Left lung (tissue), 14 donors: ENCODE results near the gene CLDN22. TPM values are rescaled to one million over a fixed set of nuclear protein-coding genes. Genes with fewer than 3 reads are reported as not detected.

Experiments used
- ATAC-seq: fragments of 200-7000 bp; cut with Tn5 transposase; one replicate; pipeline ENCODE4 v1.9.1; 2020; ENCODE audit warnings: moderate library complexity
- DNase-seq, 4 donors: peaks; one replicate each; pipeline ENCODE4 v3.0.0-alpha.2; 2013 to 2020
- H3K27ac ChIP-seq, 2 donors: fragments of 200-600 bp; sonication (generic) in 1 of 2; one replicate each; pipeline versions ENCODE4 v1.5.0 to v1.8.0; 2020 to 2021
- H3K27me3 ChIP-seq, 2 donors: fragments of 200-600 bp; sonication (generic) in 1 of 2; one replicate each; pipeline versions ENCODE4 v1.5.0 to v1.8.0; 2020 to 2021
- H3K36me3 ChIP-seq, 2 donors: fragments of 200-600 bp; sonication (generic) in 1 of 2; one replicate each; pipeline versions ENCODE4 v1.5.0 to v1.8.0; 2020 to 2021
- H3K4me1 ChIP-seq, 2 donors: fragments of 200-600 bp; one replicate each; pipeline ENCODE4 v1.8.0; 2021
- H3K4me3 ChIP-seq, 2 donors: fragments of 200-600 bp; sonication (generic) in 1 of 2; one replicate each; pipeline versions ENCODE4 v1.5.0 to v1.8.0; 2020 to 2021; ENCODE audit warnings: mild to moderate bottlenecking in 1 of 2
- H3K9me3 ChIP-seq, 2 donors: fragments of 200-600 bp; sonication (generic) in 1 of 2; one replicate each; pipeline versions ENCODE4 v1.5.0 to v1.8.0; 2020 to 2021
- CTCF ChIP-seq, 2 donors: fragments of 200-600 bp; sonication (generic) in 1 of 2; IDR thresholded peaks; one replicate each; pipeline versions ENCODE4 v1.5.0 to v1.8.0; 2021; ENCODE audit warnings: antibody characterized with exemption in 2 of 2
- intact Hi-C, 2 donors: fragments of 100-400 bp; cut with DNase I; formaldehyde crosslinking; loops; one replicate each; pipeline versions ENCODE4 v1.11.2 to v1.14.2; 2022
- long read RNA-seq, 12 donors: library from polyadenylated mRNA in 2 of 12; unstranded in 2 of 12; transcript quantifications; one replicate each; pipeline ENCODE4 v2.0.0 and lab custom pipeline, GENCODE V29; 2019 to 2026
- polyA plus RNA-seq, 6 donors: library from polyadenylated mRNA; unstranded; fragments of 120-200 nt; gene quantifications; one replicate each; pipeline ENCODE4 v1.2.1, GENCODE V29; 2013; ENCODE audit not compliant: insufficient read length in 6 of 6
- total RNA-seq, 2 donors: library from RNA; stranded (reverse); fragmentation: NEBNext Ultra II Directional; extraction: Animal tissue kit (Norgen Biotek cat#: 25700); gene quantifications; one replicate each; pipeline ENCODE4 v1.2.1, GENCODE V29; 2021
- donor health status: DM: no; HTN: yes; CAD: no.
- donor health status: DM: no; HTN: no; CAD: no.

CLDN22 gene
- total RNA-seq, result not detected
- polyA plus RNA-seq, result under 1 TPM in 5 of 6 donors, not detected in 1; 0.45 to 0.74 (median 0.60) TPM
- long read RNA-seq, donor 1, transcript CLDN22-201 (1 exons, 2,581 nt), result major isoform, 66 of 66 reads
- long read RNA-seq, donor 1, partial matches to known transcripts, result 0 of 66 reads
- long read RNA-seq, donor 1, other reads (novel, unspliced or antisense), result 0 of 66 reads
- long read RNA-seq, donor 2, transcript CLDN22-201 (1 exons, 2,581 nt), result major isoform, 77 of 77 reads
- long read RNA-seq, donor 2, partial matches to known transcripts, result 0 of 77 reads
- long read RNA-seq, donor 2, other reads (novel, unspliced or antisense), result 0 of 77 reads
- long read RNA-seq, donor 3, transcript CLDN22-201 (1 exons, 2,581 nt), result major isoform, 43 of 43 reads
- long read RNA-seq, donor 3, partial matches to known transcripts, result 0 of 43 reads
- long read RNA-seq, donor 3, other reads (novel, unspliced or antisense), result 0 of 43 reads
- long read RNA-seq, donor 4, result 0 reads
- long read RNA-seq, donor 5, transcript CLDN22-201 (1 exons, 2,581 nt), result major isoform, 16 of 16 reads
- long read RNA-seq, donor 5, partial matches to known transcripts, result 0 of 16 reads
- long read RNA-seq, donor 5, other reads (novel, unspliced or antisense), result 0 of 16 reads
- long read RNA-seq, donor 6, transcript CLDN22-201 (1 exons, 2,581 nt), result major isoform, 28 of 28 reads
- long read RNA-seq, donor 6, partial matches to known transcripts, result 0 of 28 reads
- long read RNA-seq, donor 6, other reads (novel, unspliced or antisense), result 0 of 28 reads
- long read RNA-seq, donor 7, transcript CLDN22-201 (1 exons, 2,581 nt), result major isoform, 29 of 29 reads
- long read RNA-seq, donor 7, partial matches to known transcripts, result 0 of 29 reads
- long read RNA-seq, donor 7, other reads (novel, unspliced or antisense), result 0 of 29 reads
- long read RNA-seq, donor 8, transcript CLDN22-201 (1 exons, 2,581 nt), result major isoform, 35 of 35 reads
- long read RNA-seq, donor 8, partial matches to known transcripts, result 0 of 35 reads
- long read RNA-seq, donor 8, other reads (novel, unspliced or antisense), result 0 of 35 reads
- long read RNA-seq, donor 9, partial matches to known transcripts, result 0 of 2 reads
- long read RNA-seq, donor 9, other reads (novel, unspliced or antisense), result 0 of 2 reads
- long read RNA-seq, donor 10, result 0 reads
- long read RNA-seq, donor 11, transcript CLDN22-201 (1 exons, 2,581 nt), result major isoform, 35 of 35 reads
- long read RNA-seq, donor 11, partial matches to known transcripts, result 0 of 35 reads
- long read RNA-seq, donor 11, other reads (novel, unspliced or antisense), result 0 of 35 reads
- long read RNA-seq, donor 12, transcript CLDN22-201 (1 exons, 2,581 nt), result major isoform, 37 of 37 reads
- long read RNA-seq, donor 12, partial matches to known transcripts, result 0 of 37 reads
- long read RNA-seq, donor 12, other reads (novel, unspliced or antisense), result 0 of 37 reads

- no peaks in the 10 kb centered on the region for H3K9me3 ChIP-seq
- ATAC-seq, result no peak
- intact Hi-C loops, result no loop called here
- H3K27me3 ChIP-seq, result no peaks in the 10 kb centered on the region
- no peak within 1 kb of the TSS for H3K27ac ChIP-seq
- H3K4me3 ChIP-seq, result no peak within 1 kb of the TSS
- TF ChIP-seq CTCF (IDR thresholded peaks at IDR 0.05), result no peak
- no peaks in the 10 kb centered on the region for H3K4me1 ChIP-seq
- peaks cover 0 to 11% of the 10 kb centered on the region in 2 donors for H3K36me3 ChIP-seq
- DNase-seq, result no peak
Observed at GRCh38 chr4:183320211-183321059, at the start of gene CLDN22. TSS of gene CLDN22 (minus strand) at chr4:183320276. CDS start at chr4:183320218, 58 bp downstream.

DNA sequence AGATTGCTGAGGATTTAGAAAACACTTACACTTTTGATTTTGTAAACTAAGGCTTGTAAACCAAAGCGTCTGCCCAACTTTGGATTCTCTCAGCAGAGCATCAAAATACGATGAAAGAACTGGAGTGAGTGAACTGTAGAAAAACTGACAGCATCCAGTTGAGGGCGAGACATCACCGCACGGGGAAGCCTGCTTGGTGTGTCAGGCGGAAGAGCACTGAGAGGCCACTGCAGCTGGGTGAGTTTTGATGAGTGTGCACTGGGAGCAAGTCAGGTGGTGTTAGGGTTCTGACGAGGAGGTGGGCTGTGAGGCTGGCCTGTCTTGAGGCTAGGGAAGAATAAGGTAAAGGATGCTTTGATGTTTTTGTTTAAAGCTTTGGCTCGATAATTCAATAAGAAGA is 49.0 kb upstream of the CLDN22 start:
- no peak for TF ChIP-seq CTCF (IDR thresholded peaks at IDR 0.05)
- peaks cover 0 to 7% of the 10 kb centered on the region in 2 donors for H3K9me3 ChIP-seq
- intact Hi-C loops, result no loop called here
- no peak overlapping the region for H3K27ac ChIP-seq
- ATAC-seq (no peak), DNase-seq (no peak)
- no peaks in the 10 kb centered on the region for H3K36me3 ChIP-seq
- no peaks in the 10 kb centered on the region for H3K27me3 ChIP-seq
- H3K4me1 ChIP-seq, result no peaks in the 10 kb centered on the region
- no peak overlapping the region for H3K4me3 ChIP-seq

- Histone ChIP-seq H3K9me3 (no peaks in the 10 kb centered on the region), H3K27ac (no peak overlapping the region), H3K36me3 (no peaks in the 10 kb centered on the region), H3K27me3 (no peaks in the 10 kb centered on the region), H3K4me3 (no peak overlapping the region), H3K4me1 (no peaks in the 10 kb centered on the region)
- TF ChIP-seq CTCF (IDR thresholded peaks at IDR 0.05), result no peak
- intact Hi-C loops, result no loop called here
- DNase-seq, result no peak
- ATAC-seq, result no peak
Observed at GRCh38 chr4:183366206-183366835, 46.2 kb upstream of the CLDN22 start.

DNA sequence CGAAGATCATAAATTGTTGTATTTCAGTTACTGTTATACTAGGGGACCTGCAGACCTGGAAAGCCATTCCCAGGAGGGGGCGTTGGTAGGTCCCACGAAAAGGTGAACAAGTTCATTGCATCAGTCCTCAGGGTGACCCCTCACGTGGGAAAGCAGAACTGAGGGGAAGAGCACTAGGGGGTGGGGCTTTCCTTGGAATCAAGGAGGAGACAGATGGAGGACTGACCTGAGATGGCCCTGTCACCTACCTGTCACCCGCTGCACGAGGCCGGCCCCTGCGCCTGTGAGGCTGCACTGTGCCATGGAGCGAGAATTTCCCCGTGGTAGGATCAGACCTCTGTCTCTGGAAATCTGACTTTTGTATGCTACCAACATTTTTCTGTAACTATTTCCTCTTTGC is 43.9 kb upstream of the CLDN22 start:
- Histone ChIP-seq H3K9me3 (no peaks in the 10 kb centered on the region), H3K36me3 (no peaks in the 10 kb centered on the region), H3K4me1 (no peaks in the 10 kb centered on the region), H3K27me3 (no peaks in the 10 kb centered on the region), H3K27ac (no peak overlapping the region), H3K4me3 (no peak overlapping the region)
- no peak for TF ChIP-seq CTCF (IDR thresholded peaks at IDR 0.05)
- no peak for DNase-seq
- ATAC-seq, result no peak
- intact Hi-C loops, result no loop called here
